Keratinocyte (primary cell): ENCODE data around the gene CSGALNACT2. TPM values are rescaled to one million over a fixed set of nuclear protein-coding genes. Genes with fewer than 3 reads are reported as not detected.
A peak's percentile ranks its signal among the peaks of the same experiment; 100 is the strongest.
"Not testable (repeated sequence)": the region's sequence is repeated elsewhere in the genome, so short reads cannot be mapped to it uniquely, and the experiment has no call there.

Experiments
- DNase-seq: peaks from one replicate; pipeline ENCODE4 v3.0.0-alpha.2; 2011; ENCODE audit warnings: low read depth, missing footprints, low spot score
- FAIRE-seq: peaks from 2 replicates; lab custom pipeline; 2011; peaks lifted over from hg19 to GRCh38; lab: Jason Lieb, UNC
- H2AFZ ChIP-seq: 2 replicates; pipeline ENCODE4 v1.6.0; 2012; ENCODE audit warnings: low read length, control low read depth, inconsistent platforms; ENCODE audit not compliant: control insufficient read depth
- H3K27ac ChIP-seq: 2 replicates; pipeline ENCODE4 v1.5.1; 2011; ENCODE audit warnings: low read length; ENCODE audit not compliant: control insufficient read depth, insufficient read depth
- H3K27me3 ChIP-seq: 3 replicates; pipeline ENCODE4 v1.6.0; 2011; ENCODE audit warnings: low read length; ENCODE audit not compliant: control insufficient read depth, insufficient read depth; ENCODE audit errors: extremely low read depth
- H3K36me3 ChIP-seq, 2 experiments: 2 replicates in 1 of 2; 3 replicates in 1 of 2; pipeline ENCODE4 v1.5.1; 2011; ENCODE audit warnings: low read length in 2 of 2, mild to moderate bottlenecking in 1 of 2; ENCODE audit not compliant: control insufficient read depth in 2 of 2, insufficient read depth in 2 of 2; ENCODE audit errors: extremely low read depth in 1 of 2
- H3K4me1 ChIP-seq: 3 replicates; pipeline ENCODE4 v1.5.1; 2011; ENCODE audit warnings: low read length; ENCODE audit not compliant: control insufficient read depth, insufficient read depth; ENCODE audit errors: extremely low read depth
- H3K4me2 ChIP-seq: 3 replicates; pipeline ENCODE4 v1.6.0; 2011; ENCODE audit warnings: low read depth, low read length; ENCODE audit not compliant: control insufficient read depth, insufficient read depth; ENCODE audit errors: extremely low read depth
- H3K4me3 ChIP-seq, 3 experiments: fragments of 200-600 bp in 1 of 3; sonication (generic) in 1 of 3; 2 replicates in 2 of 3; 3 replicates in 1 of 3; pipeline ENCODE4 v1.5.1; 2011 to 2016; ENCODE audit warnings: low read length in 3 of 3, mild to moderate bottlenecking in 3 of 3, control low read depth in 2 of 3, inconsistent platforms in 1 of 3, low read depth in 1 of 3, mixed read lengths in 1 of 3, mixed run types in 1 of 3, moderate library complexity in 1 of 3; ENCODE audit not compliant: control insufficient read depth in 2 of 3, insufficient read depth in 2 of 3; ENCODE audit errors: extremely low read depth in 1 of 3
- H3K79me2 ChIP-seq: 2 replicates; pipeline ENCODE4 v1.6.0; 2012; ENCODE audit warnings: low read length; ENCODE audit not compliant: control insufficient read depth, insufficient read depth
- H3K9ac ChIP-seq: 3 replicates; pipeline ENCODE4 v1.6.0; 2011; ENCODE audit warnings: low read length; ENCODE audit not compliant: control insufficient read depth, insufficient read depth; ENCODE audit errors: extremely low read depth
- H3K9me1 ChIP-seq: 3 replicates; pipeline ENCODE4 v1.6.0; 2011; ENCODE audit warnings: low read length; ENCODE audit not compliant: control insufficient read depth, insufficient read depth; ENCODE audit errors: extremely low read depth
- H3K9me3 ChIP-seq: 2 replicates; pipeline ENCODE4 v1.5.1; 2012; ENCODE audit warnings: low read depth, low read length; ENCODE audit not compliant: control insufficient read depth
- H4K20me1 ChIP-seq: 3 replicates; pipeline ENCODE4 v1.6.0; 2011; ENCODE audit warnings: low read length; ENCODE audit not compliant: control insufficient read depth, insufficient read depth; ENCODE audit errors: extremely low read depth
- CTCF ChIP-seq, 3 experiments: IDR thresholded peaks in 1 of 3; conservative IDR thresholded peaks in 1 of 3; optimal IDR thresholded peaks in 1 of 3; 2 replicates in 2 of 3; 3 replicates in 1 of 3; pipeline versions ENCODE3 to v1.5.1; 2011; ENCODE audit warnings: low read length in 3 of 3, mild to moderate bottlenecking in 3 of 3, moderate library complexity in 2 of 3, control low read depth in 1 of 3, inconsistent platforms in 1 of 3; ENCODE audit not compliant: insufficient read depth in 2 of 3; ENCODE audit errors: extremely low read depth in 1 of 3
- EZH2 ChIP-seq: IDR thresholded peaks from one replicate; pipeline ENCODE4 v1.6.1; 2012; ENCODE audit warnings: inconsistent platforms, mild to moderate bottlenecking, low read length, moderate library complexity
- dilution Hi-C: fragments of 300-500 bp; cut with MboI; formaldehyde crosslinking; loops from one replicate; pipeline ENCODE4 v1.7.0; 2020; ENCODE audit warnings: low sequenced_read_pairs; ENCODE audit not compliant: extremely low pct_ligation_motif_present
- polyA plus RNA-seq, 5 experiments: library from polyadenylated mRNA; depleted of rRNA in 3 of 5; stranded (reverse) in 3 of 5; stranded (forward) in 1 of 5; unstranded in 1 of 5; fragments of >200 nt; gene quantifications; 1 replicate in 1 of 5; 2 replicates in 3 of 5; 3 replicates in 1 of 5; pipeline versions ENCODE4 v1.2.1 to v1.2.3, GENCODE V29; 2011 to 2012; ENCODE audit warnings: missing spikeins in 2 of 5, low read depth in 1 of 5, low replicate concordance in 1 of 5

The CSGALNACT2 gene
- polyA plus RNA-seq, 1 donor (not counting 4 experiments of a cell fraction or from before 2014, with no cell fraction given): 19.7 TPM

DNA sequence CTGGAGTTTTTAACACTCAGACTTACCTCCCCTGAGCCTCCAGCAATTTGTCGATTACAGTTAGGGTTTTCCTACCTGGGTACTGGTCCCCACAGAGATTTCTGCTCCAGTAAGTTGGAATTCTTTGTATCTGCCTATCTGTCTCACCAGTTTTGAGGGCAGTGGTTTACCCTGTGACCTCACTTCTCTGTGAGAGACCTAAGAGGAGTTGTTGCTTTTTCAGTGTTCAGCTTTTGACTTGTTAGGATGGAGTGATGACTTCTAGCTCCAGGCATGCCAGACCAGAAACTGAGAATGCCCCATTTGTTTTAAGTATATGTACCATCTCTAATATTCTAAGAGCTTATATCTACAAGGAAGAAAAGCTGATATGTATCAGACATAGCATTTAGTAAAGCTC, 42.9 kb downstream of the CSGALNACT2 start:
- Histone ChIP-seq H3K9ac (no peak overlapping the region), H3K9me3 (no peaks in the 10 kb centered on the region), H3K27ac (no peak overlapping the region), H3K27me3 (no peaks in the 10 kb centered on the region), H3K4me2 (no peak overlapping the region), H3K79me2 (no peaks in the 10 kb centered on the region), H3K4me3 (no peak overlapping the region), H3K36me3 (peaks cover 6 to 8% of the 10 kb centered on the region in 2 experiments), H3K4me1 (peaks cover 2% of the 10 kb centered on the region), H3K9me1 (no peaks in the 10 kb centered on the region), H2AFZ (no peak overlapping the region), H4K20me1 (no peaks in the 10 kb centered on the region)
- dilution Hi-C loops: no loop called here
- FAIRE-seq (no peak), DNase-seq (no peak)
- TF ChIP-seq EZH2: no peak
- TF ChIP-seq CTCF (optimal IDR thresholded peaks at IDR 0.05 in 1 of 3, IDR thresholded peaks at IDR 0.05 in 1 of 3, conservative IDR thresholded peaks at IDR 0.05 in 1 of 3; ENCODE audit: extremely low read depth in 1 of 3, insufficient read depth in 2 of 3, low read length in 3 of 3): no peak

DNA sequence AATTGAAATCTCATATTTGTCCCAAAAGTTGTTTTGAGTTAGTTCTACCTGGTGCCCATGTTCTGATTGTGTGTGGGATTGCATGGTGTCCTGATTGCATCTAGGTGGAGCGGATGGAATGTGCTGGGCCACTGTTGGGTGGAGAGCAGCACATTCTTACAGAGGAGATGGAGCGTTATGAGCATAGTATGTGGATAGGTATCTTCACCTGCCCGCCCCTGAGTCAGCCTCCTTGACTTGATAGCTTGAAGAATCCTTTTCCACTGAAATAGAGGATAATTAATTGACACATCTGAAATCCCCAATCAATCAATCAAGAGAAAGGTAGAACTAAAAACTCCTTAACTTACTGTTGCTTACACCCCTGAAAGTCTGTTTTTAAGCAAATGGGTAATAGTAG, 45.5 kb downstream of the CSGALNACT2 start:
- DNase-seq, H3K79me2 ChIP-seq, H3K9me3 ChIP-seq, H4K20me1 ChIP-seq, dilution Hi-C loops, H3K27ac ChIP-seq, H3K36me3 ChIP-seq, H2AFZ ChIP-seq, H3K4me3 ChIP-seq, H3K4me1 ChIP-seq, H3K27me3 ChIP-seq, H3K9ac ChIP-seq, H3K4me2 ChIP-seq, H3K9me1 ChIP-seq: not testable (repeated sequence)
- FAIRE-seq: peak; percentile 29

DNA sequence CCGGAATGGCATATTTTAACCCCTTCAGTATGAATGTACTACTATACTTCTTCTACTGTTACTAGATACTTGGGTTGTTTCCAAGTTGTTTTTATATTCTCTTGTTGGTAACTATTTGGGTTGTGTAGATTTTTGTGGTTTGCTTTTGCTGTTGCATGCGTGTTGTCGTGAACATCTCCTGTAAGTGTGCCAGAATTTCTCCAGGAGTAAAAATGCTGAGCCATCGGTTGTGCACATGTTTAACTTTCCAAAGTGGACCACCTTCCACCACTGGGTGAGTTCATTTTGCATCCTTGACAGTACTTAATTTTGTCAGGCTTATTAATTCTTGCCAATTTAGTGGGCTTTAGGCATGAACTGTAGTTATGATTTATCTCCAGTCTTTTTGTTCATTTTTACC, 47.9 kb downstream of the CSGALNACT2 start:
- dilution Hi-C loops: no loop called here
- no peaks in the 10 kb centered on the region for H3K9me3 ChIP-seq
- H3K9me1 ChIP-seq: no peaks in the 10 kb centered on the region
- H2AFZ ChIP-seq: no peak overlapping the region
- no peak overlapping the region for H3K4me3 ChIP-seq
- H3K9ac ChIP-seq: no peak overlapping the region
- TF ChIP-seq CTCF (optimal IDR thresholded peaks at IDR 0.05 in 1 of 3, IDR thresholded peaks at IDR 0.05 in 1 of 3, conservative IDR thresholded peaks at IDR 0.05 in 1 of 3; ENCODE audit: extremely low read depth in 1 of 3, insufficient read depth in 2 of 3, low read length in 3 of 3): no peak
- TF ChIP-seq EZH2: no peak
- H3K27me3 ChIP-seq: no peaks in the 10 kb centered on the region
- no peak overlapping the region for H3K4me2 ChIP-seq
- no peaks in the 10 kb centered on the region for H3K4me1 ChIP-seq
- no peak overlapping the region for H3K27ac ChIP-seq
- no peaks in the 10 kb centered on the region for H3K79me2 ChIP-seq
- DNase-seq: no peak
- H4K20me1 ChIP-seq: no peaks in the 10 kb centered on the region
- H3K36me3 ChIP-seq: peaks cover 4 to 5% of the 10 kb centered on the region in 2 experiments
- FAIRE-seq: no peak
